HG03521 (cell line): ENCODE results near the gene MRS2.

Experiments
- ATAC-seq: cut with Tn5 transposase; IDR thresholded peaks from one replicate; pipeline ENCODE4 v1.9.1; 2021; ENCODE audit warnings: mild to moderate bottlenecking, moderate library complexity; ENCODE audit not compliant: unreplicated experiment

Gene MRS2

DNA sequence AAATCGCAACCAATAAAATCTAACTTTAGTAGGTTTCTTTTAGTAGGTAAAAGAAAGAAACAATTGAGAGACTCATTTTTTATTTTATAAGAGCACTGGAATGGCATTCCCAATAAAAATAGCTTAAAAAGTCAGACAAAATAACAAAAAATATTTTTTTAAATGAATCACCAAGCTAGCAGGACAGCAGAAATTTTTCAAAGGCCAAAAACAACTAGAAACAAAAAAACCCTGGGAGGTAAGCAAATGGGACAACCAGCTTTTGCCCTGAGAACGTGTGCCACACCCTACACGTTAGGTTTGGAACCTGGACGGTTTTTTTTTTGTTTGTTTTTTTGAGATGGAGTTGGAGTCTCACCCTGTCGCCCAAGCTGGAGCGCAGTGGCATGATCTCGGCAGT is 67.1 kb downstream of the MRS2 start:
- ATAC-seq = no peak

DNA sequence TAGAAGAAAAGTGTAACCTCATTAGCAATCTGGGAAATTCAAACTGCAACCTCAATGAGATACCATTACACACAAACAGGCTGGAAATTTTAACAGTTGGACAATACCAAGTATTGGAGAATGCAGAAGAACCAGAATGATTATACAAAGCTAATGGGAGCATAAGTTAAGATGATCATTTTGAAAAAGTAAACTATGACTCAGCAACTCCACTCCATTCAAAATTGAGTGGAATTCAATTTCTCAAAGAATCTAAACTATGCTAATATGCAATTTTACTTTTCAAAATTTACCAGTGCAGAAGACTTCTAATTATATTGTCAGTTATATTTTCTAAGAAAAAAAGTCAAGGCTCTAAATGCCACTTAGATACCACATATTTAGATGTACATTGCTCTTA is 69.4 kb downstream of the MRS2 start:
- no peak for ATAC-seq
